ENCODE measurements around the gene LYPD6.

DNA sequence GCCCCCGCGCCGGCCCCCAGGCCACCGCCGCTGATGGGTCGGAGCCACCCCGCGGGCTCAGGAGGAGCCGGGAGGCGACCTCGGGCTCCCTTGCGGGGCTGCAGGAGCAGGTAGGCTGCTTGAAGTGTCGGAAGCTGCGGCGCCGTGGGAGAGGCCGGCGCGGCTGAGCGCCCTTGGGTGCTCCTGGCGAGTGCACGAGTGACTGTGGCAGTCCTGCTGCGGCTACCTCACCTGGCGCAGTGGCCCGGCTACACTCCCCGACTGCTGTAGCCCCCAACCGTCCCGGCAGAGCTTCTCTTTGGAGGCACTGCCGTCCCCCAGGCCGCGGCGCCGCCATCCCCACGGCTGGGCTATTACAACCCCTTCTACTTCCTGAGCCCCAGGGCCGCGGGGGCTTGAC, 10.0 kb upstream of the LYPD6 start:
- TF ChIP-seq, protein P1, sequence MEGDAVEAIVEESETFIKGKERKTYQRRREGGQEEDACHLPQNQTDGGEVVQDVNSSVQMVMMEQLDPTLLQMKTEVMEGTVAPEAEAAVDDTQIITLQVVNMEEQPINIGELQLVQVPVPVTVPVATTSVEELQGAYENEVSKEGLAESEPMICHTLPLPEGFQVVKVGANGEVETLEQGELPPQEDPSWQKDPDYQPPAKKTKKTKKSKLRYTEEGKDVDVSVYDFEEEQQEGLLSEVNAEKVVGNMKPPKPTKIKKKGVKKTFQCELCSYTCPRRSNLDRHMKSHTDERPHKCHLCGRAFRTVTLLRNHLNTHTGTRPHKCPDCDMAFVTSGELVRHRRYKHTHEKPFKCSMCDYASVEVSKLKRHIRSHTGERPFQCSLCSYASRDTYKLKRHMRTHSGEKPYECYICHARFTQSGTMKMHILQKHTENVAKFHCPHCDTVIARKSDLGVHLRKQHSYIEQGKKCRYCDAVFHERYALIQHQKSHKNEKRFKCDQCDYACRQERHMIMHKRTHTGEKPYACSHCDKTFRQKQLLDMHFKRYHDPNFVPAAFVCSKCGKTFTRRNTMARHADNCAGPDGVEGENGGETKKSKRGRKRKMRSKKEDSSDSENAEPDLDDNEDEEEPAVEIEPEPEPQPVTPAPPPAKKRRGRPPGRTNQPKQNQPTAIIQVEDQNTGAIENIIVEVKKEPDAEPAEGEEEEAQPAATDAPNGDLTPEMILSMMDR (conservative IDR thresholded peaks at IDR 0.05; ENCODE audit: low read depth, low read length), result no peak
- TF ChIP-seq EZH2 (IDR thresholded peaks at IDR 0.05; ENCODE audit: low read length, unreplicated experiment) (no peak), EZH2phosphoT487 (IDR thresholded peaks at IDR 0.05; ENCODE audit: borderline replicate concordance, low read length) (no peak)
